ENCODE results near the gene TMEM60. TPM values are rescaled to one million over a fixed set of nuclear protein-coding genes. Genes with fewer than 3 reads are reported as not detected.

The TMEM60 gene
- total and polyA plus RNA-seq, 2 donors (not counting 1 experiment from before 2014, with no cell fraction given) = 5.0 to 20.4 TPM

- no peak overlapping the region for H3K4me3 ChIP-seq (ENCODE audit: control extremely low read depth in 1 of 5, extremely low read depth in 1 of 5, insufficient read depth in 1 of 5, low read depth in 2 of 5, low read length in 4 of 5)
- H3K4me1 ChIP-seq (ENCODE audit: control insufficient read depth in 2 of 2, insufficient read depth in 2 of 2, low read length in 2 of 2) = no peaks in the 10 kb centered on the region
- H3K9me3 ChIP-seq (ENCODE audit: control extremely low read depth in 1 of 3, control insufficient read depth in 2 of 3, insufficient read depth in 1 of 3, low read length in 2 of 3) = no peaks in the 10 kb centered on the region
- intact Hi-C loops (cut with micrococcal nuclease) = no loop called here
- no CpG with 5 or more reads among the region's 4 CpGs for WGBS (ENCODE audit: insufficient coverage)
- no peaks in the 10 kb centered on the region for H3K27me3 ChIP-seq (replicated peaks in 1 of 4; ENCODE audit: control extremely low read depth in 1 of 4, control insufficient read depth in 3 of 4, insufficient read depth in 4 of 4, low read length in 3 of 4)
- Mint-ChIP-seq H3K27ac (no peak overlapping the region), H3K9me3 (ENCODE audit: insufficient read depth) (no peaks in the 10 kb centered on the region), H3K4me1 (peaks cover 10% of the 10 kb centered on the region), H3K27me3 (no peaks in the 10 kb centered on the region), H3K4me3 (no peak overlapping the region)
- H3K36me3 ChIP-seq (replicated peaks in 1 of 2; ENCODE audit: control extremely low read depth in 1 of 2, control insufficient read depth in 1 of 2, extremely low read depth in 1 of 2, insufficient read depth in 2 of 2, low read length in 1 of 2) = peaks cover 0 to 28% of the 10 kb centered on the region in 2 experiments
- ATAC-seq (ENCODE audit: low read depth) (no peak), DNase-seq (no peak)
- ChIA-PET CTCF (interaction anchor here (0.6 kb wide), 1 partner anchor 126 kb away, joined by 3 read pairs; no protein-coding TSS in a partner anchor), POLR2A (no interaction called here)
- no peak overlapping the region for H2AFZ ChIP-seq (ENCODE audit: insufficient read depth, low read depth, low read length, poor library complexity, severe bottlenecking)
- no peak overlapping the region for H3K4me2 ChIP-seq (replicated peaks; ENCODE audit: low read depth, low read length, poor library complexity, severe bottlenecking)
- H3K79me2 ChIP-seq (ENCODE audit: control insufficient read depth, insufficient read depth, low read length) = peaks cover 4% of the 10 kb centered on the region
- TF ChIP-seq EZH2 (IDR thresholded peaks at IDR 0.05; ENCODE audit: borderline replicate concordance, insufficient read depth, low read depth, low read length, poor library complexity, severe bottlenecking) = no peak
- no peak for TF ChIP-seq CTCF (IDR thresholded peaks at IDR 0.05)
- no peak overlapping the region for H3K27ac ChIP-seq (ENCODE audit: low read length in 2 of 2)
- no peaks in the 10 kb centered on the region for H4K20me1 ChIP-seq (ENCODE audit: control insufficient read depth, insufficient read depth, low read length, poor library complexity, severe bottlenecking)
- no peak overlapping the region for H3K9ac ChIP-seq (ENCODE audit: low read length)
Measured at GRCh38 chr7:77782383-77782782, 15.9 kb downstream of the TMEM60 start.

- no peak overlapping the region for H3K4me3 ChIP-seq (ENCODE audit: control extremely low read depth in 1 of 5, extremely low read depth in 1 of 5, insufficient read depth in 1 of 5, low read depth in 2 of 5, low read length in 4 of 5)
- peaks cover 4% of the 10 kb centered on the region for H3K4me1 Mint-ChIP-seq
- H4K20me1 ChIP-seq (ENCODE audit: control insufficient read depth, insufficient read depth, low read length, poor library complexity, severe bottlenecking) = no peaks in the 10 kb centered on the region
- DNase-seq = no peak
- H3K4me2 ChIP-seq (replicated peaks; ENCODE audit: low read depth, low read length, poor library complexity, severe bottlenecking) = no peak overlapping the region
- no peak overlapping the region for H2AFZ ChIP-seq (ENCODE audit: insufficient read depth, low read depth, low read length, poor library complexity, severe bottlenecking)
- TF ChIP-seq EZH2 (IDR thresholded peaks at IDR 0.05; ENCODE audit: borderline replicate concordance, insufficient read depth, low read depth, low read length, poor library complexity, severe bottlenecking) (no peak), CTCF (IDR thresholded peaks at IDR 0.05) (no peak)
- no peak for ATAC-seq (ENCODE audit: low read depth)
- ChIA-PET POLR2A (interaction anchor here (0.6 kb wide), 1 partner anchor 114 kb away, joined by 3 read pairs; no protein-coding TSS in a partner anchor), CTCF (interaction anchor here (1.0 to 1.2 kb wide), 2 partner anchors 127 to 157 kb away, joined by 3 to 5 read pairs; no protein-coding TSS in a partner anchor)
- H3K9me3 ChIP-seq (ENCODE audit: control extremely low read depth in 1 of 3, control insufficient read depth in 2 of 3, insufficient read depth in 1 of 3, low read length in 2 of 3) = peaks cover 0 to under 1% (median 0%) of the 10 kb centered on the region in 3 donors
- no peaks in the 10 kb centered on the region for H3K4me1 ChIP-seq (ENCODE audit: control insufficient read depth in 2 of 2, insufficient read depth in 2 of 2, low read length in 2 of 2)
- H3K27me3 Mint-ChIP-seq = no peaks in the 10 kb centered on the region
- H3K27me3 ChIP-seq (replicated peaks in 1 of 4; ENCODE audit: control extremely low read depth in 1 of 4, control insufficient read depth in 3 of 4, insufficient read depth in 4 of 4, low read length in 3 of 4) = no peaks in the 10 kb centered on the region
- intact Hi-C loops (cut with micrococcal nuclease) = no loop called here
- H3K9me3 Mint-ChIP-seq (ENCODE audit: insufficient read depth) = no peaks in the 10 kb centered on the region
- H3K36me3 ChIP-seq (replicated peaks in 1 of 2; ENCODE audit: control extremely low read depth in 1 of 2, control insufficient read depth in 1 of 2, extremely low read depth in 1 of 2, insufficient read depth in 2 of 2, low read length in 1 of 2) = peaks cover 3 to 57% of the 10 kb centered on the region in 2 experiments
- WGBS (ENCODE audit: insufficient coverage) = no CpG with 5 or more reads among the region's 2 CpGs
- no peak overlapping the region for H3K27ac ChIP-seq (ENCODE audit: low read length in 2 of 2)
- no peak overlapping the region for H3K9ac ChIP-seq (ENCODE audit: low read length)
- H3K4me3 Mint-ChIP-seq = no peak overlapping the region
- H3K79me2 ChIP-seq (ENCODE audit: control insufficient read depth, insufficient read depth, low read length) = peaks cover 4% of the 10 kb centered on the region
- no peak overlapping the region for H3K27ac Mint-ChIP-seq
Measured at GRCh38 chr7:77778535-77778934, 19.7 kb downstream of the TMEM60 start.

Data from B cell (primary cell).